ENCODE results near the gene DHX34.
"Not testable (repeated sequence)": the region's sequence is repeated elsewhere in the genome, so short reads cannot be mapped to it uniquely, and the experiment has no call there.

The DHX34 gene, protein sequence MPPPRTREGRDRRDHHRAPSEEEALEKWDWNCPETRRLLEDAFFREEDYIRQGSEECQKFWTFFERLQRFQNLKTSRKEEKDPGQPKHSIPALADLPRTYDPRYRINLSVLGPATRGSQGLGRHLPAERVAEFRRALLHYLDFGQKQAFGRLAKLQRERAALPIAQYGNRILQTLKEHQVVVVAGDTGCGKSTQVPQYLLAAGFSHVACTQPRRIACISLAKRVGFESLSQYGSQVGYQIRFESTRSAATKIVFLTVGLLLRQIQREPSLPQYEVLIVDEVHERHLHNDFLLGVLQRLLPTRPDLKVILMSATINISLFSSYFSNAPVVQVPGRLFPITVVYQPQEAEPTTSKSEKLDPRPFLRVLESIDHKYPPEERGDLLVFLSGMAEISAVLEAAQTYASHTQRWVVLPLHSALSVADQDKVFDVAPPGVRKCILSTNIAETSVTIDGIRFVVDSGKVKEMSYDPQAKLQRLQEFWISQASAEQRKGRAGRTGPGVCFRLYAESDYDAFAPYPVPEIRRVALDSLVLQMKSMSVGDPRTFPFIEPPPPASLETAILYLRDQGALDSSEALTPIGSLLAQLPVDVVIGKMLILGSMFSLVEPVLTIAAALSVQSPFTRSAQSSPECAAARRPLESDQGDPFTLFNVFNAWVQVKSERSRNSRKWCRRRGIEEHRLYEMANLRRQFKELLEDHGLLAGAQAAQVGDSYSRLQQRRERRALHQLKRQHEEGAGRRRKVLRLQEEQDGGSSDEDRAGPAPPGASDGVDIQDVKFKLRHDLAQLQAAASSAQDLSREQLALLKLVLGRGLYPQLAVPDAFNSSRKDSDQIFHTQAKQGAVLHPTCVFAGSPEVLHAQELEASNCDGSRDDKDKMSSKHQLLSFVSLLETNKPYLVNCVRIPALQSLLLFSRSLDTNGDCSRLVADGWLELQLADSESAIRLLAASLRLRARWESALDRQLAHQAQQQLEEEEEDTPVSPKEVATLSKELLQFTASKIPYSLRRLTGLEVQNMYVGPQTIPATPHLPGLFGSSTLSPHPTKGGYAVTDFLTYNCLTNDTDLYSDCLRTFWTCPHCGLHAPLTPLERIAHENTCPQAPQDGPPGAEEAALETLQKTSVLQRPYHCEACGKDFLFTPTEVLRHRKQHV

DNA sequence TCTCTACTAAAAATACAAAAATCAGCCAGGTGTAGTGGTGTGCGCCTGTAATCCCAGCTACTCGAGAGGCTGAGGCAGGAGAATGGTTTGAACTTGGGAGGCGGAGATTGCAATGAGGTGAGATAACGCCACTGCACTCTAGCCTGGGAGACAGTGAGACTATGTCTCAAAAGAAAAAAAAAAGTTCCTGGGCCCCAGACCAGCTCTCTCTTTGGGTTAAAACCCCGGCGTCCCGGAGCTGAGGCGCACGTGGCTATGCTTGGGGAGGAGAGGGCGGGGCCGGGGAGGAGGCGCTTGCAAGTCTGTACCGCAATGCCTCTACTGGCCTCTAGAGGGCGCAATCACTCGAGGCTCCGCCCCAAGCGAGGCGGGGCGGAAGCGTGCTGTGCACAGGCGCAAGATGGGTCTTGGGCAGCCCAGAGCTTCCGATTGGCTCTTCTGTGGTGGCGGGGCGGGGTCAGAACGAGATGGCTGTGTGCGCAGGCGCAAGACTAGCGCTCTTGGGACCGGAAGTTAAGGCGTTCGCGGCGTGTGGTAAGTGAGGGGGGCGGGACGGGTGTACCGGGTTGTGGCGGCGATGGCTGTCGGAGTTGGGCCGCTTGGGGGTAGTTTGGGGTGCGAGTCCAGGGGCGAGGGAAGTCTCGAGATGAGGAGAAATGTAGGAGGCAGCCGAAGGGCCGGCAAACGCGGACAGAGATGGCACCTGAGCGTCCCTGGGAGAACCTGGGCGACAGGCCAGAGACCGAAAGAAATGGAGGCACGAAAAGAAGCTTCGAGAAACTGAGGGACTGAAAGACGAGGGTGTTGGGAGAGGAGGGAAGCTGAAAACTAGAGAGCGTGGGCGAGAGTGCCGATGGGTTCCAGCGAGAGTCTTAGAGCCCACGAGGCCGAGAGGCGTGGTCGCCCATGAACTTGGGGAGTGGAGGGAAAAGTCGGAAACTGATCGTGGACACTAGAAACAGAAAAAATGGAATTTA, at the start of gene DHX34:
TSS of gene DHX34 (plus strand) at position 497 of the 977 bp plus-strand sequence. CDS start 3,716 bp downstream, outside the sequence.
- DNase-seq, result peak; percentile 99 to 100

DNA sequence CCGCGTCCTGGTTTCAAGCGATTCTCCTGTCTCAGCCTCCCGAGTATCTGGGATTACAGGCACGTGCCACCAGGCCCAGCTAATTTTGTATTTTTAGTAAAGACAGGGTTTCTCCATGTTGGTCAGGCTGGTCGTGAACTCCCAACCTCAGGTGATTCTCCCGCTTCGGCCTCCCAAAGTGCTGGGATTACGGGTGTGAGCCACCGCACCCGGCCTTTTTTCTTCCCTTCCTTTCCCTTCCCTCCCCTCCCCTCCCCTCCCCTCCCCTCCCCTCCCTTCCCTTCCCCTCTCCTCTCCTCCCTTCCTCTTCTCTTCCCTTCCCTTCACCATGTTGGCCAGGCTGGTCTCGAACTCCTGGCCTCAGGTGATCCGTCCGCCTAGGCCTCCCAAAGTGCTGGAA, 48.2 kb upstream of the DHX34 start:
- not testable (repeated sequence) for DNase-seq

DNA sequence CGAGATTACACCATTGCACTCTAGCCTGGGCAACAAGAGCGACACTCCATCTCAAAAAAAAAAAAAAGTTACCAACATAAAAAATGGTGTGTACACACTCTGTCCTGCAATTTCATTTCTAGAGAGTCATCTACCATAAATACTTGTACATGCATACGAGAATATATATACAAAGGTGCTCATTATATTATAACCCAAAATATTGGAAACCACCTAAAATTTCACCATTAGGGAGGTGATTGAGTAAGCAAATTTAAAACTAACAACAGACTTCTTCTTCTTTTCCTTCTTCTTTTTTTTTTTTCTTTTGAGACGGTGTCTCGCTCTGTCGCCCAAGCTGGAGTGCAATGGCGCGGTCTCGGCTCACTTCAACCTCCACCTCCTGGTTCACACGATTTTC, 46.9 kb upstream of the DHX34 start:
- DNase-seq, result no peak

DNA sequence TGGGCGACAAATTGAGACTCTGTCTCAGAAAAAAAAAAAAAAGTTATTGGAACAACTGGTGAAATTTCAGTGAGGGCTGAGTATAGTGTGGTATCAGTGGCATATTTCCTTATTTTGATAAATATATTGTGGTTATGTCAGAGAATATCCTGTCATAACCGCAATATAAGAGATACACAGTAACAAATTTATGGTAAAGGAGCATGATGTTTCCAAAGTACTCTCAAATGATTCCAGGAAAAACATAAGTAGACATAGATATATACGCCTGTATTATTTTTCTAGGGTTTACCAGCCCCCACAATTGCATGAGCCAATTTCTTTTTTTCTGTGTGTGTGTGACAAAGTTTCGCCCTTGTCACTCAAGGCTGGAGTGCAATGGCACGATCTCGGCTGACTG, 45.1 kb upstream of the DHX34 start:
- no peak for DNase-seq

DNA sequence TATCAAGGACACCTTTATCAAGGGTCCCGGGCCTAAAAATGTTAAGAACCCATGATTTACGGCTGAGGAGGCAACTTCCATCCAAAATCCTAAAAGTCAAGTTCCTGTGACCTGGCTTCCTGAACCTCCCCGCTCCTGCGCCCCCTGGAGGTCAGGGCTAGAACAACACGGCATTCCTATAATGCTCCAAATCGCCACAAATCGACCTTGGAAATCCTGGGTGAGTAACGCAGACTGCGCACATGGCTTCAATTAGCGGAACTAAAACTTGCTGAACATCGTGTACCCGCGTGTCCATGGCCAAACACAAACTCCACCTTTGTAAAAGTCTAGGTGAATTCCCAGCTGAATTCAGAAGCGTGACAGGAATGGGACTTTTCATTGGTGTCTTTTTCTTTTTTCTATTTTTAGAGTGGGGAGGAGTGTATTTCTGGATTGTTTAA, 43.8 kb upstream of the DHX34 start:
- DNase-seq, result peak; percentile 48 to 68

DNA sequence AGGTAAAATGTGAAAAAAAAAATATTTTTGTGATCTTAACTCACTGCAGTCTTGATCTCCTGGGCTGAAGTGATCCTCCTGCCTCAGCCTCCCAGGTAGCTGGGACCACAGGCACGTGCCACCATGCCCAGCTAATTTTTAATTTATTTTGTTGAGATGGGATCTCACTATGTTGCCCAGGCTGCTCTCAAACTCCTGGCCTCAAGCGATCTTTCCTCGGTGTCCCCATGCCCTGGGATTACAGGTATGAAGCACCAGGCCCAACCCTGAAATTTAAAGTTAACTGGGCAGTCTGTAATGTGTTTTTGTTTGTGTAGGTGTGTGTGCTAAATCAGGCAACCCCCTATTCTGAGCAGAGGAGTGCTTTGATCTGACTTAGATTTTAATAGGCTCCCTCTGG, 42.8 kb upstream of the DHX34 start:
- no peak for DNase-seq

DNA sequence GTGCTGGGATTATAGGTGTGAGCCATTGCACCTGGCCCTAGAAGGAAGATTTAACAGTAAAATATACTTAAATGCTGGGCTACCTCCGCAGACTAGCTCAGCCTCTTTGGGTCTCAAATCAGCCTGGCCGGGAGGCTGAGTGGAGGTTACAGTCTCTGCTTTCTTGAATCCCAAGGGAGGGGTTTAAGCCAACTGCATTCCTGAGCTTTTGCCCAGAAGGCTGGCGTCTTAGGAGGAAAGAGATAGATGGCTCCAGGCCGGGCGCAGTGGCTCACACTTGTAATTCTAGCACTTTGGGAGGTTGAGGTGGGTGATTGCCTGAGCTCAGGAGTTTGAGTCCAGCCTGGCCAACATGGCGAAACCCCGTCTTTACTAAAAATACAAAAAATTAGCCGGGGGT, 40.1 kb upstream of the DHX34 start:
- DNase-seq, result peak in 1 of 2 experiments; percentile 29

DNA sequence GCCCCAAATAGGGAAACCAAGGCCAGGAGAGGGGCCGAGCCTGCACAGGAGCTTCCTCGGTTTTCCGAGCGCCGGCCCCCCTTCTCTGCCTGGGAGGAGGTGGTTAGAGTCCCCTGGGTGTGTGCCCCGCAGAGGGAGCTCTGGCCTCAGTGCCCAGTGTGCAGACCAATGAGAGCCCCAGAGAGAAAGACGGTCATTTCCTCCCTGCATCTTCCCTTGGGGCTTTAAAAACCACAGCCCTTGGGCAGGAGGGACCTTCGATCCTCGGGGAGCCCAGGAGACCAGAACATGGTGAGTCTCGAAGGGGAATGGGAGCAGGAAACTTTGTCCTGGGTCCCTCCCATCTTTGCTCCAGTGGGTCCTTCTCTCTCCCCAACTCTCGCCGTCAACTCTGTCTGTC, 39.5 kb upstream of the DHX34 start, which contains the start of gene C5AR1:
TSS of gene C5AR1 (plus strand) at position 254 of the 400 bp plus-strand sequence. CDS start at position 289, 35 bp downstream.
- no peak for DNase-seq

DNA sequence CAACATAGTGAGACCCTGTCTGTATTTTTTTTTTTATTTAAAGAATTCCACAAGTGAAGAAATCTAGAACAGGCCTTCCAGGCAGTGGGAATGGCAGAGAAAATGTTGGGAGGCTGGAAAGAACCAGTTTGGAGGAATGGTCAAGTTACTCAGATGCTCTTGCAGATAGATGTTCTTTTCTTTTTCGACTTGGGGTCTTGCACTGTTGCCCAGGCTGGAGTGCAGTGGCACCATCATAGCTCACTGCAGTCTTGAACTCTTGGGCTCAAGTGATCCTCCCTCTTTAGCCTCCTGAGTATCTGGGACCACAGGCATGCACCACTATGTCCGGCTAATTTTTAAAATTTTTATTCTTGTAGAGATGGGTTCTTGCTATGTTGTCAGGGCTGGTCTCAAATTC, 38.8 kb upstream of the DHX34 start:
- DNase-seq, result no peak

DNA sequence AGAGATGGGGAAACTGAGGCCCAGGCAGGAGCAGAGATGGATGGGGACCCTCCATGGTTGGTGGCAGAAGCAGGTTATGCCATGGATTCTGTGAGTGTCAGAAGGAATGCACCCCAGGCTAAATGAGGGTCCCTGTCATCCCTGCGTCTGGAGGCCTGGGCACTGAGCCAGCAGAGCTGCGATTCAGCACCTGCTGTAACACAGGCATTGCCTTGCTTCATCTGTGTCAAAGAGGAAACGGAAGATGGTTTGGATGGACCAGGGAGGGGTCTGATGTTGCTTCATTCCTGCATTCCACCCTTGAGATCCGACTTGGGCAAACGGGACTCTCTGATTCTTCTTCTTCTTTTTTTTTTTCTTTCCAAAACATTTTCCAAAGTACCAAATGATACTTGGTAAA, 38.3 kb upstream of the DHX34 start:
- DNase-seq, result peak in 1 of 2 experiments; percentile 57

DNA sequence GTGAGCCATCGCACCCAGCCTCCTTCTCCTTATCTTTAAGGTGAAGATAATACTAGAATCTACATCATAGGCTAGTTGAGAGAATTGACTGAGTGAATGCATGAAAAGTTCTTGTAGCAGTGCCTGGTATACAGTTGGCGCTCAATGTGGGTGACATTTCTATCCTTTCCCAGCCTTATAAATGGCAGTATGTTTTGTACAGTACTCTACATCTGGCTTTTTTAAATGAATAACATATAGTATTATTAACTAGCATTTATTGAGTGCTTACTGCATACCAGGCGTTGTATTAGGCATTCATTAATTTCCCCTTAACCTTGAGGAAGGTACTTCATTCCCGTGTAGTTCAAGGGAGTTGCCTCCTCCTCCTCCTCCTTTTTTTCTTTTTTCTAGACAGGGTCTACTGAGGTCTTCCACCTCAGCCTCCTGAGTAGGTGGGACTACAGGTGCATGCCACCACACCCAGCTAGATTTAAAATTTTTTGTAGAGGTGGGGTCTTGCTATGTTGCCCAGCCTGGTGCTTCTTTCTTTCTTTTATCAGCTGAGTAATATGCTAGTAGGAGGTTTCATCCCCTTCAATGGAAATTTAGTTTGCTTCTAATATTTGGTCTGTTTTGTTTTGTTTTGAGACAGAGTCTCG, 36.6 kb upstream of the DHX34 start:
- no peak for DNase-seq

DNA sequence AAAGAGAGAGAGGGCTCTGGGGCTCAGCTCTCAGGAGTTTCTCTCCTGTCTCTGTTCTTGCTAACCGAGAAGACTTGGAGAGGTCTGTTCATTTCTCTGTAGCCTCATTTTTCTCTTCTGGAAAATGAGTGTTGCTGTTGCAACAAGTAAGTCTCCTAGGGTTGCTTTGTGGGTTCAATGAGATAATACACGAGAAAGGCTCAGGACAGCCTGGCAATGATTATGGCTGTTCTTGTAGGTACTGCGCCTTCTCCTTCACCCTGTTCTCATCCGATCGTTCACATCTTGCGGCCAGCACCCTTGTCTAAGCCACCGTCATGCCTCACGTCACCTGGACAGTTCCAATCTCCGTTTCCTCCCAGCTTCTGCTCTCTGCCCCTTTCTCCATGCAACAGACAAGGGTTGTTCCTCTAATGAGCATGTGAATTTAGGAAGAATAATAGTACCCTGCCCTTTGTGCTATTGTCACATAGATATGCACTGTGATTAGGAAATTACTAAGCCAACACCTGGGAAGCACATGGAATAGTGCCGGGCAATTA, 35.3 kb upstream of the DHX34 start:
- DNase-seq, result no peak

DNA sequence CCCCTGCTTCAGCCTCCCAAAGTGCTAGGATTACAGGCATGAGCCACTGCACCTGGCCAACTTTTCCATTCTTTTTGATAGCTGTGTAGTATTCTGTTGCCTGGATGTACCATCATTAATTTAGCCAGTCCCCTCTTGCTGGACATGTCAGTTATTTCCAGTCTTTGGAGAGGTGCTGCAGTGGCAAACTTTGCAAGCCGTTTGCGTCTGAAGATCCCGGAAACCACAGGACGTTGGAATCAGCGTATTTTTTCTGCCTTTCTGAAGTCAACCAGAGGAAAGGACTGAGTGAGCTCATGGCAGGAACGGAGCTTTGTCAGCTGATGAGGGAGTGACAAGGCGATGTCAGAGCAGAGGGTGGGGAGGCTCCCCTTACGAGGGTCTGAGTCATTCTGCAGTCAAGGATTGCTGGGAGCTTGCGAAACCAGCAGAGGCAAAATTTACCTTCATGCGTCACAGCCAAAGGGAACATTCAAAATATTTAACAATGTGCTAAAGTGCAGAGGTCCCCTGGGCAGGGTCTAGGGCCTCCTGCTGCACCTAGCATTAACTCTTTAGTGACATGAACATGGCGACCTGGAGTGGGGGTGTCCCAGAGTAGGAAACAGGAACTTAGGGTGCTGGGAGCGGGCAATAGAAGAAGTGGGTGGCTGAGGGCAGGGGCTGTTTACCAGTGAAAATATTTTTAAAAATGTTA, 33.8 kb upstream of the DHX34 start:
- DNase-seq, result no peak

DNA sequence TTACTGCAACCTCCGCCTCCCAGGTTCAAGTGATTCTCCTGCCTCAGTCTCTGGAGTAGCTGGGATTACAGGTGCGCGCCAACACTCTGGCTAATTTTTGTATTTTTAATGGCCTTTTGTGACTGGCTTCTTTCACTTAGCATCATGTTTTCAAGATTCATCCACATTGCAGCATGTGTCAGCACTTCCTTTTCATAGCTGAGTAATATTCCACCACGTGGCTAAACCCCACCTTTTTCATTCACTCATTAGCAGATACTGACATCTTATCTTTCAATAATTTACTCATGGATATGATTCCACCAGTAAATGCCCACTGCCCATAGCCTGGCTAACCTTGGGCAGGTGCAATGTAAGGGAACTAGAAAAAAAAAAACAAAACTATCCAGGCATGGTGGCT, 32.6 kb upstream of the DHX34 start:
- no peak for DNase-seq

DNA sequence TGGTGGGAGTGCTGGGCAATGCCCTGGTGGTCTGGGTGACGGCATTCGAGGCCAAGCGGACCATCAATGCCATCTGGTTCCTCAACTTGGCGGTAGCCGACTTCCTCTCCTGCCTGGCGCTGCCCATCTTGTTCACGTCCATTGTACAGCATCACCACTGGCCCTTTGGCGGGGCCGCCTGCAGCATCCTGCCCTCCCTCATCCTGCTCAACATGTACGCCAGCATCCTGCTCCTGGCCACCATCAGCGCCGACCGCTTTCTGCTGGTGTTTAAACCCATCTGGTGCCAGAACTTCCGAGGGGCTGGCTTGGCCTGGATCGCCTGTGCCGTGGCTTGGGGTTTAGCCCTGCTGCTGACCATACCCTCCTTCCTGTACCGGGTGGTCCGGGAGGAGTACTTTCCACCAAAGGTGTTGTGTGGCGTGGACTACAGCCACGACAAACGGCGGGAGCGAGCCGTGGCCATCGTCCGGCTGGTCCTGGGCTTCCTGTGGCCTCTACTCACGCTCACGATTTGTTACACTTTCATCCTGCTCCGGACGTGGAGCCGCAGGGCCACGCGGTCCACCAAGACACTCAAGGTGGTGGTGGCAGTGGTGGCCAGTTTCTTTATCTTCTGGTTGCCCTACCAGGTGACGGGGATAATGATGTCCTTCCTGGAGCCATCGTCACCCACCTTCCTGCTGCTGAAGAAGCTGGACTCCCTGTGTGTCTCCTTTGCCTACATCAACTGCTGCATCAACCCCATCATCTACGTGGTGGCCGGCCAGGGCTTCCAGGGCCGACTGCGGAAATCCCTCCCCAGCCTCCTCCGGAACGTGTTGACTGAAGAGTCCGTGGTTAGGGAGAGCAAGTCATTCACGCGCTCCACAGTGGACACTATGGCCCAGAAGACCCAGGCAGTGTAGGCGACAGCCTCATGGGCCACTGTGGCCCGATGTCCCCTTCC, 28.9 kb upstream of the DHX34 start:
- DNase-seq, result no peak

DNA sequence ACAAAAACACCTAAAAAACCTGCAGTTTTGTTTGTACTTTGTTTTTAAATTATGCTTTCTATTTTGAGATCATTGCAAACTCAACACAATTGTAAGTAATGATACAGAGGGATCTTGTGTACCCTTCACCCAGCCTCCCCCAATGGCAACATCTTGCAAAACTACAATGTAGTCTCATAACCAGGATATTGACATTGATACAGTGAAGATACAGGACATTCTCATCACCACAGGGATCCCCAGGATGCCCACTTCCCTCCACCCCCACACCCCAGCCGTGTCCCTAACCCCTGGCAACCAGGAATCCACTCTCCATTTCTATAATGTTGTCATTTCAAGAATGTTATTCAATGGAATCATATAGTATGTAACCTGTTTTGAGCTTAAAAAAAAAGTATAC, 27.5 kb upstream of the DHX34 start:
- DNase-seq, result no peak

DNA sequence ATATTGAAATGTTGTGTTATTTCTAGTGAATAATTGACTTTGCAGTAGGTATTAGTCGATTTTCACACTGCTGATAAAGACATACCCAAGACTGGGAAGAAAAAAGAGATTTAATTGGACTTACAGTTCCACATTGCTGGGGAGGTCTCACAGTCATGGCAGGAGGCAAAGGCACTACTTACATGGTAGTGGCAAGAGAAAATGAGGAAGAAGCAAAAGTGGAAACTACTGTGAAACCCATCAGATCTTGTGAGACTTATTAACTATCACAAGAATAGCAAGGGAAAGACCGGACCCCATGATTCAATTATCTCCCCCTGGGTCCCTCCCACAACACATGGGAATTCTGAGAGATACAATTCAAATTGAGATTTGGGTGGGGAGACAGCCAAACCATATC, 27.1 kb upstream of the DHX34 start:
- DNase-seq, result no peak

DNA sequence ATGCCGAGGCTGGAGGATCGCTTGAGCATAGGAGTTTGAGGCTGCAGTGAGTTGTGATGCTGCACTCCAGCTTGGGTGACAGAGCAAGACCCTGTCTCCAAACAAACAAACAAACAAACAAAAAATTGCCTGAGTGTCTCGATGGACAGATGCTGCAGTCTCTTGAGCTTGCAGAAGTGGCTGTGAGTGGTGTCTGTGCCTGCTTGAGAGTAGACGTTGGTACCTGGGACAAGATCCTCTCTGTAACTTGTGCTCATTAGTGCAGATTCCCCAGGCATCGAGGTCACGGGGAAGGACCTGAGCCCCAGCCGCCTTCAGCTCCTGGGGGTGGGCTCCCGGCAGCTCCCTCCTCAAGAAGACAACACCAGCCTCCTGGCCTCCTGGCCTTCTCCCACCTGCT, 25.7 kb upstream of the DHX34 start:
- DNase-seq, result peak in 1 of 2 experiments; percentile 23

DNA sequence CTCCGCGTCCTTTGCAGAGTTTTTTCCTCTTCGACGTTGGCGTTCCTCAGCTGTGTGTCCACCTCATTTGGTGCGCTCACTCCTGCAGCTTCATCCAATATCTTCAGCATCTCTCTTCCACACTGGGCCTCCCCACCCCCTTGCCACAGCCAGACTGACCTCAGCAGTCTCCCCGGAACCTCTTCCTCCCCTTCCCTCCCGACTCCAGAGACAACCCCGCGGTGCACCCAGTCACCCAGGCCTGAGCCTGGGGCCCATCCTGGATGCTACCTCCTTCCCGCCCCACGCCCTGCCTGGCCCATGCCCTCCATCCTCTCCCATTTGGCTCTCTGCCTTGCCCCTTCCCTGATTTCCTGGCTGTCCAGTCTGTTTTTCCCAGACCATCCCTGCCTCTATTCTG, 25.2 kb upstream of the DHX34 start:
- DNase-seq, result no peak
